Lower lobe of right lung (tissue), 2 donors: ENCODE results near the gene AOPEP. TPM values are rescaled to one million over a fixed set of nuclear protein-coding genes. Genes with fewer than 3 reads are reported as not detected.

Experiments
- ATAC-seq, 2 donors: fragments of 200-7000 bp; cut with Tn5 transposase; one replicate each; pipeline ENCODE4 v1.9.1; 2020 to 2022; ENCODE audit warnings: mild to moderate bottlenecking in 2 of 2, moderate library complexity in 2 of 2
- DNase-seq: peaks from one replicate; pipeline ENCODE4 v3.0.0-alpha.2; 2020
- H3K27ac ChIP-seq: fragments of 200-600 bp; one replicate; pipeline ENCODE4 v1.8.0; 2022
- H3K27me3 ChIP-seq: fragments of 200-600 bp; one replicate; pipeline ENCODE4 v1.8.0; 2022; ENCODE audit warnings: low read depth
- H3K36me3 ChIP-seq: fragments of 200-600 bp; one replicate; pipeline ENCODE4 v1.8.0; 2022; ENCODE audit warnings: mild to moderate bottlenecking
- H3K4me1 ChIP-seq: fragments of 200-600 bp; one replicate; pipeline ENCODE4 v1.8.0; 2022
- H3K4me3 ChIP-seq: fragments of 200-600 bp; one replicate; pipeline ENCODE4 v1.8.0; 2022; ENCODE audit warnings: mild to moderate bottlenecking
- H3K9me3 ChIP-seq: fragments of 200-600 bp; one replicate; pipeline ENCODE4 v1.8.0; 2022
- CTCF ChIP-seq: fragments of 200-600 bp; IDR thresholded peaks from one replicate; pipeline ENCODE4 v1.8.0; 2022; ENCODE audit warnings: antibody characterized with exemption, mild to moderate bottlenecking
- intact Hi-C: fragments of 100-400 bp; cut with DNase I; formaldehyde crosslinking; loops from one replicate; pipeline ENCODE4 v1.11.0; 2022
- total RNA-seq: library from RNA; stranded (reverse); fragmentation: NEBNext Ultra II Directional; extraction: Animal tissue kit (Norgen Biotek cat#: 25700); gene quantifications from one replicate; pipeline ENCODE4 v1.2.1, GENCODE V29; 2021
- donor health status: DM: no; HTN: yes; CAD: no; lungs with severe emphysema.

The AOPEP gene
- total RNA-seq, 1 donor from 2014 or later = 63.7 TPM

DNA sequence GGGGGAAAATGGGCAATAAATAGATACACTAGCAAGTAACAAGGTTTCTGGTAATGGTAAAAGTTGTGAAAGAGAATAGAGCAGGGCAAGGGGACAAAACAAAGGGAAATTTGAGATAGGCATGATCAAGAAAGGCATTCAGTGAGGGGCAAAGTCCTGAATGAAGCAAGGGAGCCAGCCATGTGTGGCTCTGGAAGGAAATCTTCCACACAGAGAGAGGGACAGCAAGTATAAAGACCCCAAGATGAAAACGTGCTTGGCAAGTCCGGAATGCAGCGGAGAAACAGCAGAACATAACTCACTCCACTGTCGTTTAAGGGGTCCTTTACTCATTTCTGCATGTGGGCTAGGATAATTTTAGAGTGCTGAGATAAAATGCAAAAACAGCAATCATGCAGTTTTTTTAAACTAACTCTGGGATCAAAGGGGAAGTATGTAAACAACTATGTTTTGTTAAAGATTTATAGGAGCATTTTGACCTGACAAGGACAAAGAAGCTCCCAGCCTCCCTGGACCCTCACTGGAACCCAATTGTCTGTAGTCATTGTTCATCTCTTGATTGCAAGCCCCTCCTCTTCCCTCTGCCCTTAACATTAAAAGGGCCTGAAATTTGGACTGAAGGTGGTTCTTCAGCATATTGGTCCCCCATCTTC is 22.9 kb upstream of the AOPEP start:
- no peak overlapping the region for H3K4me3 ChIP-seq
- no peak for ATAC-seq
- H3K36me3 ChIP-seq = no peaks in the 10 kb centered on the region
- H3K4me1 ChIP-seq = no peaks in the 10 kb centered on the region
- H3K9me3 ChIP-seq = no peaks in the 10 kb centered on the region
- TF ChIP-seq CTCF = no peak
- no peak for DNase-seq
- H3K27ac ChIP-seq = no peak overlapping the region
- H3K27me3 ChIP-seq = no peaks in the 10 kb centered on the region
- intact Hi-C loops = no loop called here

DNA sequence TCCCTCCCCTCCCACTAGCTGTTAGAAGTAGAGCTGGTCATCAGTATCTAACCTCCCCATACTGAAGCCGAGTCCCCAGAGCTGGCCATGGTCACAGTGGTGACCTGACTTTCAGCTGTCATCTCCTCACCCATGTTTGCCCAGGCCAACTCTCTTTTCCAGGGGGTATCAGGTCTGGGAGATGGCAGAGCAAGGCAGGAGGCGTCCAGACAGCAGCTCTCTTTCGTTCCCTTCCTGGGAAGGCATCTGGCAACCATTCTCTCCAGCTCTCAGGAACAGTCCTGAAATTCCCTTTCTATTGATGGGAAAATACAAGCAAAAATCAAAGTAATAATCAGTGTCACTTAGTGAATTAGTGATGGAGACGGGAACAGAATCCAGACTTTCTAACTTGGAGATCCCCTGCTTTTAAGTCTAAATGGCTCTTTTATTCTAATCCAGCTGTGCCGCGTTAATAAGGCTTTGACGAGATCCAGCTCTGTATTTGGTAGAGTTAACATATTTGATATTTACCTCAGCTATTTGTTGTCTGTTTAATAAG is 21.3 kb upstream of the AOPEP start:
- no peak for TF ChIP-seq CTCF
- Histone ChIP-seq H3K27ac (no peak overlapping the region), H3K9me3 (no peaks in the 10 kb centered on the region), H3K4me3 (no peak overlapping the region), H3K4me1 (no peaks in the 10 kb centered on the region), H3K36me3 (no peaks in the 10 kb centered on the region), H3K27me3 (no peaks in the 10 kb centered on the region)
- ATAC-seq (no peak), DNase-seq (no peak)
- intact Hi-C loops = no loop called here

- intact Hi-C loops = no loop called here
- no peaks in the 10 kb centered on the region for H3K4me1 ChIP-seq
- TF ChIP-seq CTCF = no peak
- no peak overlapping the region for H3K4me3 ChIP-seq
- H3K9me3 ChIP-seq = no peaks in the 10 kb centered on the region
- no peaks in the 10 kb centered on the region for H3K36me3 ChIP-seq
- H3K27me3 ChIP-seq = no peaks in the 10 kb centered on the region
- H3K27ac ChIP-seq = no peak overlapping the region
- ATAC-seq = no peak
- DNase-seq = no peak
Observed at GRCh38 chr9:94706922-94707321, 19.6 kb upstream of the AOPEP start.

DNA sequence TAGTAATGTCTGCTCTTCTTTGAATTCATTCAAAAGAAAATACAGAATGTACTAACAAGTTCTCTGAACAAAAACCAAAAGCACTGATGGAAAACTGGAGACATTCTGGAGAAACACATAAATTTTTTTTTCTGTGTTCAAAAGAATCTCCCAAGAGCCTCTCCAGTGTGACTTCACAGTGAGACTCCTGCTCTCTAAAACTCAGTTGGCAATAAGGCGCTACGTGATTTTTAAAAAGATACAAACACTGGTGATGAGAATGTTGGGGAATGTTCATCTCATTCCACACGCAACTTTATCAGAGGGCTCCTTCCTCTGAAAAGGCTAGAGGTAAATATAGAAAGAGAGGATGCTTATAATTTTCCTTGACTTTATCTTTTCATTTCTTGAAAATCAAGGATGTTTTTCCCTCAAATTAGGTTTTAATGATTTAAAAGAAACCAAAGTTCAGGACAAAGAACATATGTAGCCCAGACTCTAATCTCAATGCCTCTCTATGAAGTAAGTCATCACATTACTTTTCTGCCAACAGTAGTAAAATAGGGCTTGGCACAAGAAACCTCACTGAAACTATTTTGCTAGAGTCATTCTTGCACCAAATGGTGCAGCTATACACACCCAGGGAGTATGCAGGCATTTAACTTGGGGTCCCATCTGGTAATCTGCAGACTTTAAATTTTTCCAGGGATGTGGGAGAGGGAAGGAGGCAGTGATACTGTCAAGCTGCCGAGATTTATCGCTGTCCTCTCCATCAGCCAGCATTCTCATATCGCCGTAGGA is 12.9 kb upstream of the AOPEP start:
- H3K36me3 ChIP-seq = no peaks in the 10 kb centered on the region
- H3K9me3 ChIP-seq = no peaks in the 10 kb centered on the region
- no peak for TF ChIP-seq CTCF

GRCh38 chr9:94714494-94714893 is 12.0 kb upstream of the AOPEP start:
- no peaks in the 10 kb centered on the region for H3K36me3 ChIP-seq
- ATAC-seq (no peak), DNase-seq (no peak)
- no peak for TF ChIP-seq CTCF
- no peak overlapping the region for H3K27ac ChIP-seq
- H3K27me3 ChIP-seq = no peaks in the 10 kb centered on the region
- no peak overlapping the region for H3K4me3 ChIP-seq
- H3K9me3 ChIP-seq = no peaks in the 10 kb centered on the region
- intact Hi-C loops = no loop called here
- no peaks in the 10 kb centered on the region for H3K4me1 ChIP-seq

More for the DNA sequence above, 12.9 kb upstream of the AOPEP start:
- no peak overlapping the region for H3K27ac ChIP-seq
- no peaks in the 10 kb centered on the region for H3K27me3 ChIP-seq
- ATAC-seq = no peak
- DNase-seq = no peak
- no peak overlapping the region for H3K4me3 ChIP-seq
- no peaks in the 10 kb centered on the region for H3K4me1 ChIP-seq
- intact Hi-C loops = no loop called here
